NCI-H526 treated with DMSO at 0.1 percent for 48 hours (cell line): Measurements from ENCODE around the gene PP2D1.
A peak's percentile ranks its signal among the peaks of the same experiment; 100 is the strongest.
"Not testable (repeated sequence)": the region's sequence is repeated elsewhere in the genome, so short reads cannot be mapped to it uniquely, and the experiment has no call there.

Experiments
- DNase-seq: peaks from one replicate; lab custom pipeline; 2025; lab: John Stamatoyannopoulos, UW

PP2D1 gene

DNA sequence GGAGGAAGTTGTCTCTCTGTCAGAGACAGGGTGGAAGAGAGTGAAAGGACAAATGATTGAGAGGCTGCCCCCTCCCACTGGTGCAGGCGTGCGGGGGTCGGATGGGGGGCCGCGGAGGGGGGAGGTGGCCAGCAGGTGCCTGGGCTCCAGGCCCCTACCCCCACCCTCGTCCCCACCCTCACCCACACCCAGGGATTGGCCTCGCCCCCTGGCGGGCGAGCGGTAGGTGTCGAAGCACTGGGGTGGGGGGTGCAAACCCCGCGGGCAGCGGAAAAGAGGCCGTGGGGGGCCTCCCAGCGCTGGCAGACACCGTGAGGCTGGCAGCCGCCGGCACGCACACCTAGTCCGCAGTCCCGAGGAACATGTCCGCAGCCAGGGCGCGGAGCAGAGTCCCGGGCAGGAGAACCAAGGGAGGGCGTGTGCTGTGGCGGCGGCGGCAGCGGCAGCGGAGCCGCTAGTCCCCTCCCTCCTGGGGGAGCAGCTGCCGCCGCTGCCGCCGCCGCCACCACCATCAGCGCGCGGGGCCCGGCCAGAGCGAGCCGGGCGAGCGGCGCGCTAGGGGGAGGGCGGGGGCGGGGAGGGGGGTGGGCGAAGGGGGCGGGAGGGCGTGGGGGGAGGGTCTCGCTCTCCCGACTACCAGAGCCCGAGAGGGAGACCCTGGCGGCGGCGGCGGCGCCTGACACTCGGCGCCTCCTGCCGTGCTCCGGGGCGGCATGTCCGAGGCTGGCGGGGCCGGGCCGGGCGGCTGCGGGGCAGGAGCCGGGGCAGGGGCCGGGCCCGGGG lies 27.9 kb upstream of the PP2D1 start, which contains the start of gene KAT2B:
TSS of gene KAT2B (plus strand) at position 682 of the 783 bp plus-strand sequence. CDS start at position 714, 32 bp downstream.
- DNase-seq, result peak; percentile 79

DNA sequence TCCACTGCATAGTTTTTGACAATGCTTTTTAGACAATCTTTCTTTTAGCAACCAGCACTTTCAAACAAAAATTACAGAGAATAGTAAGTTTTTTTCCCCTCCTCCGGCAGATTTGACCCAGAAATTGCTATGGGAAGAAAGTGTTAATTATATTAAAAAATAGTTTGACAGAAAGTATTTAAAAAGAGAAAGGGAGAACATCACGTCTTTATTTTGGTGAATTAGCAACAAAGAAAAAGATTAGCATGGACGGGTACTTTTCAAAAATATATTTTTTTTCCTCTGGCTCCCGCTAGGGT lies 27.4 kb upstream of the PP2D1 start:
- DNase-seq, result no peak

DNA sequence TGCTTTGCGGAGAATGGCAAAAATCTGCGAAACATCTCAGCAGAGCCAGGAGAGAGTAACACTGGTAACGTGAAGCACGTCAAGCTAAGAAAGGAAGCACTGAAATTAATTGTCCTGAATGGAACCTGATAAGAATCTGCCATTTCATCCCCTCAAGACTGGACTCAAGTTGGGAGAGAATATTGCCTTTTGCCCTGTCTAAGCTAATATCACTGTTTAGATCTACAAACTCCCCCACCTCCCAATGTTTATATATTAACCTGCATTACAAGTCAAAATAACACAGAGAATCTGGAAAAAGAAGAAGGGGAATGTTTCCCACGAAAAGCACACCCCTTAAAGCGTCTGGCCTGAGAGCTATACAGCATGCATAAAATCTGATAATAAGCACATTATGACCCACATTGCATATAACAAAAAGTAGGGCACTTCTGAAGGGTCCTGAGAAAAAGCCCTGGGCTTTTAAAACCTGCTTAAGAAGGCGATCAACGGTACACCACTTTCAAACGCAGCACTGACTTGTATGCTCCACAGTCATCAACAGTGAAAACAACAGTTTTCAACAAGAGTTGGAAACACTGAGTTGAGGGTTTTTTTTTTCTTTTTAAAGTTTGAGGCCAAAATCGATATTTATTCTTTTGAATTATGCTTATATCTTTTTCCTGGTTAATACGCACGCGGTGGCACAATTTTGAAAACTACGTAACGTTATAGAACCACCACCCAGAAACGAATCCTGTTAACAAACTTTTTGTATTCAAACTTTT lies 26.8 kb upstream of the PP2D1 start:
- peak; percentile 45 for DNase-seq

DNA sequence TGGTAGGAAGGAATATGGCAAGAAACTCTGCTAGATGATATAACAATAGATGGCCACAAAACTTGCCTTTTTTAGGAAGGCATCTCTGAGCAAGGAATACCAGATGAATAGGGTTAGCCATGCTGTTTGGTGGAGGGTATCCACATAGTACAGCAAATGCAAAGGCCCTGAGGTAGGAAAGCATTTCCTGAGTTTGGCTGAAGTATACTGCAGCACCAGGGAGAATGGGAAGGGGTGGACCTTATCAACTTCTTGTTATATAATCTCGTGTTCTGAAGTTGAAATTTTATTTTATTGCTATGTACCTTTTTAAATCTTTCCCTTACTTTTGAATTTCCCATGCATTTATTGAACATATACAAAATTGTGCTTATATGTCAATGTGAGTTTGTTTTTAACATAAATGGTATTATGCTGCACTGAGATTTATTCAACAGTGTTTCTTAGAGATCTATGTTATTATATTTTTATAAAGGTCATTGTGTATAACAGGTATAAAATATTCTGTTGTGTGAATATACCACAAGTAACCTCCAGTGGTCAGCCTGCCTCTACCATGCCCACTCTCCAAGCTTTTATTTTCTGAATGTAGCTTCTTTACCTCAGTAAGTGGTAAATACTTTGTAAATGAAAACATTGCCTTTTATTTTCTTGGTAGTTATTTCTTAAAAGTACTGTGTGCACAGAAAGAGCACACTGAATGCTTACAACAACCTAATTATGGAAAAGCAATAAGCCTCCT lies 25.4 kb upstream of the PP2D1 start:
- no peak for DNase-seq

DNA sequence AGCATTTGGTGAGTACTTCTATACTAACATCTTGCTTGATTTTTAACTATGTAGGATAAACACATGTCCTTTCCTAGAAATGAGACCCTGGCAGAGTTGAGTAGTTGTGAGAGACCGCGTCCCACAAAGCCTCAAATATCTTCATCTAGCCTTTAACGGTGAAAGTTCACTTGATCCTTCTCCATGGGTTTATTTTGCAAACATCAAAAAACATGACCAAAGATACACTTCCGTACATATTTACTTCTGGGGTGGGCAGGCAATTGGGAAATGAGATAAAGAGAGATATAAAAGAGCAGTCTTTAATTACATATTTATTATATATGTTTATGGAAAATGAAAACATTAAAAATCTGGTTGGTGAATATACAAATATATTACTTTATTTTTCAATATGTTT lies 23.0 kb upstream of the PP2D1 start:
- no peak for DNase-seq

DNA sequence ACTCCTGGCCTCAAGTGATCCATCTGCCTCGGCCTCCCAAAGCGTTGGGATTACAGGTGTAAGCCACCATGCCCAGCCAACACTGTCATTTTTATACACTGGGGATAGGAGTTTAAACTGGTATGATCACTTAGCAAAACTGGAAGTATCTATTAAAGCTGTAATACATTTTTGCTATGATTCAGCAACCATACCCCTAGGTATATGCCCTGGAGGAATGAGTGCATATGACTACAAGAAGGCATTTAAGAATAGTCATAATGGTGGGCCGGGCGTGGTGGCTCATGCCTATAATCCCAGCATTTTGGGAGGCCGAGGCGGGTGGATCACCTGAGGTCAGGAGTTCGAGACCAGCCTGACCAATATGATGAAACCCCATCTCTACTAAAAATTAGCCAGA lies 19.9 kb upstream of the PP2D1 start:
- DNase-seq, result not testable (repeated sequence)

DNA sequence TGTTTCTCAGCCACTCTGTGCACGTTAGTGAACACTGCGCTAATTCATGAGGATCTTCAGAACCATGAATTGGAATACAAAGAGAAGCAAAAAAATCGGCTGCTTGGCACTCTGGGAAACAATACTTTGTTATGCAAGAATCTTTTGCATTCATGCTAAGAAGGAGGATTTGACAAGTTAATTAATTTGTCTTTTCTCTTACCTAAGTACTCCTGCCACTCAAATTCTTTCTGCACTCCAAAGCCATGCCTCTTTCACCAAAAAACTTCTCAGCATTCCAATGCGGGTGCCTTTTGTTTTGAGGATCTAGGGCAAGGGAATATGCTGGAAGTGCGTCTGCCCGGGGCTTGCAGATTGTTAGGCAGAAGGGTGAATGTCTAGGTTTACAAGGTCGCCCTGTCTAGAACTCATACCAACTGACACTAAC lies 16.9 kb upstream of the PP2D1 start:
- no peak for DNase-seq

DNA sequence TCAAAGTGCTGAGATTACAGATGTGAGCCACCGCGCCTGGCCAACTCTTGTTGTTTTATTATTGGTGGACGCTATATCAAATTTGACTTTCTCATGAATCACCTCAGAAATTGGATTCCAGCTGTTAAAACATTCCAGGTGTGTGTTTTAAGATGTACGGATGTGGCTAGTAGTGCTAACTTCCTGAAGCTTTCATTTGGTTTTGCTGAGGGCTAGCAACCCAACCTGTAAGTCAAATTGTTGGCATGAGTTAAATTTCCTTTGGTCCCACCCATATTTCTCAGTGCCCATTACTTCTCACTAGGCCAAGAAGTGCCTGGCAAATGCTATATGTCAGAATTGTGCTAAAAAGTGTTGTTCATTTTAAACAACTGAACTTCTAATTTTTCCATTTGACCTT lies 15.1 kb upstream of the PP2D1 start:
- DNase-seq, result no peak

DNA sequence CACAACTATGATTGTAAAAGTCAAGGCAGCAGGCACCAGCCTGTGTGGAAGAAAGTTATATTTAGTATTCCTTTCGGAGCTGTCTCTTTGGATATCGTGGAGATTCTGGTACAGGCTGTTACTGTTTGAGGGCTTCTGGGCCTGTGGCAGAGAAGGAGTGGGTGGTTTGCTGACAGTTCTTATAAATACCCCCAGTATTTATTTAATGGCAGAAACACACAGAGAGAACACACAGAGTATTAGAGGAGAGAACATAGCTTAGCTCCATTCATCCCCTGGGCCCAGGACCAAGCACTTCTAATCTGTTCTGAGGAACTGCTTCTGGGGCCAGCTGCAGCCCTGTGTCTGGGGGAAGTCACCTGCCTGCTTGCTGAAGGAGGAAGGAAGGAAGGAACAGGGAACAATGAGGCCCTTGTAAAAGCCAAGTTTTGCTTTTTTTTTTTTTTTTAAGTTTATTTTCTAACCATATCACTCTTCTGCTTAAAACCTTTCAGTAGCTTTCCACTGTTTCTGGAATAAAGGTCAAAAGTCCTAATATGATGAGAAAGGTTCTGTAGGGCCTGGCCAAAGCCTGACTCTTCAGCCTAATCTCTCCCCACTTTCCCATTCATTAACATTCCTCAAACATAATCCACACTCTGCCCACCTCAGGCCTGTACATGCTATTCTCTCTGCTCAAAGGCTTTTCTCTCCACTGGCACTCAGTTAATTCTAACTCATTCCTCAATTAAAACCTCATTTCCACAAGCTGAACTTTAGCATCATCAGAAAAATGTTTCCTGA lies 11.8 kb upstream of the PP2D1 start:
- no peak for DNase-seq

DNA sequence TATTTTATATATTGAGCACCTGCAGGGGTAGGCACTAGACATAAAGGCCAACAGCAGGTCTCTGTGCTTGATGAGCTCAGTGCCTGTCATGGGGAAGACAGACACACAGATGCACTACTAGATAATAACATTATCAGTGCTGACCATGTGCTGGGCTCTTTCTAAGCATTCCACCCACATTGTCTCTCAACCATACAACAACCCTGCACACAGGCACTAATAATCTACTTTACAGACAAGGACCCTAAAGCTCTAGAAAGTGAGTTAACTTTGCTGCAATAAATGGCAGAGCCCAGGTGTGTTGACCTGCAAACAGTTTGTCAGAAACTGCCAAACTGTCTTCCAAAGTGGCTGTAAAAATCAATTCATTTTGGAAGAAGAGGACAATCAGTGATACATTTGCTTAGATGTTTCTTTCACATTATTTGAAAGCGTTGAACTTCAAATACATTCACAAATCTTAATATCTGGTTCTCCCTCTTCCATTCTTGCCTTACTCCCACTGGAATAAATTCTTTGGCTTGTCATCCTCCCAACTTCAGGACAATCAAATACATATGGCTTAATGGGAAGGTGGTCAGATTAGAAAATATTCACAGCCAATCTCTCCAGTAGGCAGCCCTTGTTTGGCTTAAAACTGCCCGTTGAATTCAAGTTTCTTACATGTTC lies 11.0 kb upstream of the PP2D1 start:
- no peak for DNase-seq

DNA sequence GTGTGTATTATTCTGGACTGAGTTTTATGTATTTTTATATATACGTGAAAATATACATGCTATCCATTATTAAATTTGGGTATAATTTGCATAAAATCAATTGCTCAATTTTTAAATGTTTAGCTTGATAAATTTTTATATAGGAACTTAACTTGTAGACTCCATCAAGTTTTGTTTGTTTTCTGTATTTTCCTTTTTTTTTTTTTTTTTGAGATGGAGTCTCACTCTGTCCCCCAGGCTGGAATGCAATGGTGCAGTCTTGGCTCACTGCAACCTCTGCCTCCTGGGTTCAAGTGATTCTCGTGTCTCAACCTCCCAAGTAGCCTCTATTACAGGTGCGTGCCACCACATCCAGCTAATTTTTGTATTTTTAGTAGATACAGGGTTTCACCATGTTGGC lies 4.0 kb upstream of the PP2D1 start:
- DNase-seq, result not testable (repeated sequence)

DNA sequence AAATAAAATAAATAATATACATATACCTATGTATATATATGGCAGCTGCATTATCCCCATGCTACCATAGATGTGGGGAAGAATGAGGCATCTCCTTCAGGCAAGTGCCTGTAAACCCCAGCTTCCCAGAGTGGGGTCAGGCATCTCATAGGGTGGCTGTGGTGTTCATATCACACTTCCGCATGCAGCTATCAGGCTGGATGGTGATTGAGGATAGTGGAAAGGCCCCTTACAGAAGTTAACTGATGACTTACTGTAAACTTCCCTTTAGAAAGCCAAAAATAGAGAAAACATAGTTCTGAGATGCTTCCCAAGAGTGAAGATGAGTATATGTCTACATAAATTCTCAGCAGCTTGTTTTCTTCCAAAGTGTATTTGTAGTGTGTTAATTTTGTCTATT lies 3.5 kb upstream of the PP2D1 start:
- no peak for DNase-seq

DNA sequence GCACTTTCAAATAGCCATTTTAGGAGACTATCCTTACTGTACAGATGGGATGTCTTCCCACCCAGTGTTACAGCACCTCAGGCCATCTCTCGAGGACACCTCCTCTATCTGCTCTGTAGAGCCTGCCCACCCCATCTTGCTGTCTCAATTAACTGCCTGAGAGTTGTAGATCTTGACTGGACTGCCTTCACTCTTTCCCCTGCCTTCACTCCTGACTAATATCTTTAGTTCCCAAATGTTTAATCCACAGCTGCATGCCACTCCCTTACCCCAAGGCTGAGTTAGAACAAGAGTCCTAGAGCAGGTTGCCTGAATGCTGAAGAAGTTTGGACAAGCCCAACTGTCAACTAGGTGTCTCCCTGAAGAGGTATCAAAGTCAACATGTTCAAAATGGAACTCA lies 1.3 kb upstream of the PP2D1 start:
- no peak for DNase-seq

DNA sequence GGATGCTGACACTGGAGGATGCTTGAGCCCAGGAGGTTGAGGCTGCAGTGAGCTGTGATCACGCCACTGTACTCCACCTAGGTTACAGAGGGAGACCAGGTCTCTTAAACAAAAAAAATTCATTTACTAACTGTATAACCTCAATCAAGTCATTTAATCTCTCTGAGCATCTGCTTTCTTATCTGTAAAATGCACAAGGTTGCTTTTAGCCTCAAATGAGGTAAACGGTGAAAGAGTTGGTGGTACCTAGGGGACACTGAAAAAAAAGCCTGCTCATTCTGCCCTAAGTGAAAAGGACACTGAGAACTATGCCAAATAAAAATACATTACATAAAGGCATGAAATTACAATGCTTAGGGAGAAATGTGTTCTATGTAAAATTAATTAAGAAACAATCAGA lies 3.4 kb downstream of the PP2D1 start:
- no peak for DNase-seq

DNA sequence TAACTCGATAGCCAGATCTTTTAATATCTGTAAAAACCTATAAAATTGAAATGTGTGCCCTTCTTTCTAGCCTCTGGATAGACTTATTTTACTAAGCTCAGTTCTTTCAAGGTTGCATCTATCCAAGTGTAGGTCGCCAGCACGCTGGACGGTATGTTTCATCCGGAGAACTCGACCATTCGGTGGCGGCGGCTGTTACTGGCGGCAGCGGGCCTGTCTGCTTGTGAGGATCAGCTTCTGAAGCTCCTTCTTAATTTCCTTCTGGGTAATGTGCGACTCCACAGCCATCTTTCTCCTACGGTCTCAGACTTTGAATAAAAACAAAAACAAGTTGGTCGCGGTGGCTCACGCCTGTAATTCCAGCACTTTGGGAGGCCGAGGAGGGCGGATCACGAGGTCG lies 4.1 kb downstream of the PP2D1 start:
- DNase-seq, result no peak

DNA sequence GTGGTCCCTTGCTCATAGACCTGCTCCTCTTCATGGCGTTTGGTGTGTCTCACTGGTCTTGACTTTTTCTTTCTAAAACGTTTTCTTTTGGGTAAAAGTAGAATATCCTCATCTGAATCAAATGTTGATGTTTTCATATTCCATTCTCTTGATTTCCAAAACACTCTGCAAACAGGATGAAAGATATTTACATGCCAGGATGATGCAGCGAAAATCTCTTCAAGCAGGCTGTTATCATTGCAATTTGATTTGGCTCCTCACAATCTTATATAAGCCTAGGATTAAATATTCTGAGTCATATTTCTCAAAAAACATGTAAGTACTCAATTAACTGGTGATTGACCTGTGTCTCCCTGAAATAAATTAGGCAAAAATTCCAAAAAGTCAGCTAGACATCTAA lies 10.1 kb downstream of the PP2D1 start:
- DNase-seq, result no peak

DNA sequence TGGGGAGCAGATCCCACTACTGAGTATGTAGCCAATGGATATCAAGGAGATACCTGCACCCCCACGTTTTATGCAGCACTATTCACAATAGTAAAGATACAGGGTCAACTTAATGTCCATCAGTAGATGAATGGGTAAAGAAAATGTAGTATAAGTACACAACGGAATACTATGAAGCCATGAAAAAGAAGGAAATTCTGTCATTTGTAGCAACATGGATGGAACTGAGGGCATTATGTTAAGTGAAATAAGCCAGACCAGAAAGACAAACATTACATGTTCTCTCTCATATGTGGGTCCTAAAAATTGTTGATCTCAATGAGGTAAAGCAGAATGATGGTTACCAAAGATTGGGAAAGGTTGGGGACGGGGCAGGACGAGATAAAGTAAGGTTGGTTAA lies 14.6 kb downstream of the PP2D1 start:
- no peak for DNase-seq

DNA sequence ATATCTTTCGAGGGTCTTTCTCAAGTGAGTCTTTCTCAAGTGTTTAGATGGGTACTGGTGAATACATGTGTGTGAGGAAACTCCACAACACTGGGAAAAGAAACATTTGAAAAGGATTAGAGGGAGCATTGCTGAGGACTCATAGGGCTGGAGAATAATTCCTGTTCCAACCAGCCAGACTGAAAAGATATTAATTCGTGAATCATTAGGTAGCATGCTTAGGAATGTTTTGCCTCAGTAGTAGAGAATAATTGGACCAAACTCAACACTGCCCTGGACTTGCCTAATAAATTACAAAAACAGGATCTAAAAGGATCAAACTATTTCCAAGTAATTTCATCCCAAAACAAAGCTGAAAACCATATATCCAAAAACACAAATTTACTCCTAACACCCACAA lies 17.3 kb downstream of the PP2D1 start:
- no peak for DNase-seq

DNA sequence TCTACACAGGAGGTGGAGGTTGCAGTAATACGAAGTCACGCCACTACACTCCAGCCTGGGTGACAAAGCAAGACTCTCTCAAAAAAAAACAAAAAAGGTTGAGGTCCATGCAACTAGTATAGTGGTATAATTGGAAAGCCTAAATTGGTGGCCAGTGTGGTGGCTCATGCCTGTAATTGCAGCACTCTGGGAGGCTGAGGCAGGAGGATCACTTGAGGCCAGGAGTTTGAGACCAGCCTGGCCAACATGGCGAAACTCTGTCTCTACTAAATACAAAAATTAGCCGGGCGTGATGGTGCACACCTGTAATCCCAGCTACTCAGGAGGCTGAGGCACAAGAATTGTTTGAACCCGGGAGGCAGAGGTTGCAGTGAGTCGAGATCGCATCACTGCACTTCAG lies 23.2 kb downstream of the PP2D1 start:
- DNase-seq, result not testable (repeated sequence)

DNA sequence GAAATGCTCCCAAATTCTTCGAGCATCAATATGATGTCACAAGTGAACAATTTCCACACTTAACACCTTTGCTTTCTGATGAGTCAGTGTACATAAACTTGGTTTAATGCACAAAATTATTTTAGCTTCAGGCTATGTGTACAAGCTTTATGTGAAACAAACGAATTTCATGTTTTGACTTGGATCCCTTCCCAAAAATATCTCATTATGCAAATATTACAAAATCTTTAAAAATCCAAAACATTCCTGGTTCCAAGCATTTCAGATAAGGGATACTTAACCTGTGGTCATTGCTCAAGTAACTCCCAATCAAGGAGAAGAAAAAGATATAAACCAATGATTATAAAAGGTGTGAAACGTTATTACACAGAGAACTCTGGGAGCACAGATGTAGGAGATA lies 40.0 kb downstream of the PP2D1 start:
- DNase-seq, result no peak

DNA sequence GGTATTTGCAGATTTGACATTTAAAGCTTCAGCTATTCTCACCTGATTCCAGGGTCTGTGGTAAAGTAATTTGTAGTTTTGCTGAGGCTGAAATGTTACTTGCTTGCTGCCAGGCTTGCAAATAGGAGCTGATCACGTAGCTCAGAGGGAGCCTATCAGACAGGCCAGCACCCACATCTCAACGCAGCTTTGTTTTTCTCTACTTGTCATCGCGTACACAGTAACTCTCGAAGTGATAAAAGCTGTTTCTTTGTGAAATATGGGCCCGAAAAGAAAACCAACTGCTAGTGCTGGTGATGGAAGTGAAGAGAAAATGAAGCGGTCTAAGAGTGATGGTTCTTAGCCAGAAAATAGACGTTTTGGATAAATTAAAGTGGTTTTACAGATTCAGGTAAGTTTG lies 41.7 kb downstream of the PP2D1 start:
- no peak for DNase-seq

DNA sequence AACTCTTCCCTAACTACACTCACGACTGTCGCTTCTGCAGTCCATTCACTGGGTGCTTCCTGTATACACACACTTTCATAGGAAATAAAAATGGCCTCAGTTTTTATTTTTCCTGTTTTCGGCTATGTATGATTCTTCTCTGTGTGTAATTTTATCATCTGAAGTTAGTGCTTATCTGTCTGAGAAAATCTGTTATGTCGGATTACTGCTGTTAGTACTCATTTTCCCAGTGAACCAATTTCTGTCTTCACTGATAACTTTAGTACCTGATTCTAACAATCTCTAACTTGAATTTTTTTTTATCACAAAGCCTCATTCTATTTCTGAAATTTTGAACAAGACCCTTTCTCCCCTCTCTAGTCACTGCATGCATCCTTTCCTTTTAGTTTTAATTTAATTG lies 44.3 kb downstream of the PP2D1 start:
- no peak for DNase-seq
